OCI-LY7 (cell line): ENCODE data around the gene CRTAC1.

Experiments
- CTCF ChIP-seq: fragments of 200-600 bp; sonication (generic); conservative IDR thresholded peaks from 2 replicates; pipeline ENCODE4 v1.5.1; 2014; ENCODE audit warnings: mild to moderate bottlenecking, antibody characterized with exemption, low read length, moderate library complexity, mixed read lengths
- EZH2phosphoT487 ChIP-seq: fragments of 200-600 bp; sonication (generic); IDR thresholded peaks from 2 replicates; pipeline ENCODE4 v1.6.1; 2018; ENCODE audit warnings: low read depth, borderline replicate concordance, mild to moderate bottlenecking, mixed run types, antibody characterized with exemption, low read length, moderate library complexity, mixed read lengths

GRCh38 chr10:98062424-98062823 is 32.0 kb upstream of the CRTAC1 start:
- TF ChIP-seq CTCF = no peak
- no peak for TF ChIP-seq EZH2phosphoT487
